ENCODE results near the gene SETSIP. TPM values are rescaled to one million over a fixed set of nuclear protein-coding genes. Genes with fewer than 3 reads are reported as not detected.

The SETSIP gene
- total RNA-seq, 1 experiment from 2014 or later = not detected

- ChIA-PET POLR2A (ENCODE audit: unreplicated experiment) (no interaction called here), CTCF (no interaction called here)
- H3F3A ChIP-seq (ENCODE audit: insufficient read depth, low read depth) = no peaks in the 10 kb centered on the region
- H3K27ac ChIP-seq = no peak overlapping the region
- intact Hi-C loops (cut with micrococcal nuclease; ENCODE audit: unreplicated experiment) = no loop called here
- peaks cover 9% of the 10 kb centered on the region for H3K4me1 ChIP-seq (replicated peaks; ENCODE audit: insufficient read depth)
- H3K36me3 ChIP-seq (ENCODE audit: low read depth) = no peaks in the 10 kb centered on the region
- no peak for DNase-seq
- H3K4me3 ChIP-seq = no peak overlapping the region
- no TSS peak for BruUV-seq (replicated peaks)
- H4K20me1 ChIP-seq (ENCODE audit: insufficient read depth) = no peaks in the 10 kb centered on the region
- H3K9me2 ChIP-seq (ENCODE audit: insufficient read depth) = 0 out of 2 replicates have a peak, but pooled peaks cover 3% of the 10 kb centered on the region
- no peaks in the 10 kb centered on the region for H3K79me2 ChIP-seq (ENCODE audit: low read depth)
- TF ChIP-seq CTCF (conservative IDR thresholded peaks at IDR 0.05) = no peak
- no peak for TF ChIP-seq EZH2 (IDR thresholded peaks at IDR 0.05; ENCODE audit: low read depth)
- no peaks in the 10 kb centered on the region for H3K9me3 ChIP-seq (ENCODE audit: insufficient read depth, low read depth)
- no peaks in the 10 kb centered on the region for H3K27me3 ChIP-seq (ENCODE audit: insufficient read depth, low read depth)
- H3K4me2 ChIP-seq = no peak overlapping the region
- H2AFZ ChIP-seq = no peak overlapping the region
Measured at GRCh38 chr1:92117526-92117925, 42.3 kb upstream of the SETSIP start.

DNA sequence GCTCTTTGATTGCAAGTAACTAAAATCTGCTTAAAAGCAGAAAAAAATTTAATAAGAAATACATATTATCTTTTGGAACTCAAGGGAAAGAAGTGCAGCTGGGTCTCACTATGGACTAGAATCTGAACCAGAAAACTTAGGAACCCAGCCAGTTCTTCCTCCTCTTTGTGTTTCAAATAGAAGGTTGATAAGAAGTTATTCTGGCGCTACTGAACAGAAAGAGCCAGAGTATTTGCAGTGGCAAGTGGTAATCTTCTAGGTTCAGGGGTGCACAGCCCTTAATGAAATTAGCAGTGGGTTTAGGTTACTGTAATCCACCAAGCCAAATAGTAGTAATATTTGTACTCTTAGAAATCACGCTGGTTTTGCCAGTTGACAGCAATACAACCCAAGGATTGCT lies 33.4 kb upstream of the SETSIP start:
- Histone ChIP-seq H3K4me1 (replicated peaks; ENCODE audit: insufficient read depth) (no peaks in the 10 kb centered on the region), H3K4me3 (no peak overlapping the region), H3K36me3 (ENCODE audit: low read depth) (no peaks in the 10 kb centered on the region), H3K9me3 (ENCODE audit: insufficient read depth, low read depth) (no peaks in the 10 kb centered on the region), H3F3A (ENCODE audit: insufficient read depth, low read depth) (no peaks in the 10 kb centered on the region), H4K20me1 (ENCODE audit: insufficient read depth) (no peaks in the 10 kb centered on the region), H3K27ac (no peak overlapping the region), H3K9me2 (ENCODE audit: insufficient read depth) (no peaks in the 10 kb centered on the region), H3K4me2 (no peak overlapping the region), H2AFZ (no peak overlapping the region), H3K27me3 (ENCODE audit: insufficient read depth, low read depth) (no peaks in the 10 kb centered on the region), H3K79me2 (ENCODE audit: low read depth) (no peaks in the 10 kb centered on the region)
- intact Hi-C loops (cut with micrococcal nuclease; ENCODE audit: unreplicated experiment) = no loop called here
- TF ChIP-seq EZH2 (IDR thresholded peaks at IDR 0.05; ENCODE audit: low read depth) (no peak), CTCF (conservative IDR thresholded peaks at IDR 0.05) (no peak)
- POLR2A ChIA-PET (ENCODE audit: unreplicated experiment) = no interaction called here
- CTCF ChIA-PET = no interaction called here
- no peak for DNase-seq
- BruUV-seq (replicated peaks) = no TSS peak

GRCh38 chr1:92105546-92106081 lies 30.4 kb upstream of the SETSIP start:
- intact Hi-C loops (cut with micrococcal nuclease; ENCODE audit: unreplicated experiment) = no loop called here
- no peak for DNase-seq
- no TSS peak for BruUV-seq (replicated peaks)
- H4K20me1 ChIP-seq (ENCODE audit: insufficient read depth) = no peaks in the 10 kb centered on the region
- TF ChIP-seq CTCF (conservative IDR thresholded peaks at IDR 0.05) (no peak), EZH2 (IDR thresholded peaks at IDR 0.05; ENCODE audit: low read depth) (no peak)
- H3K9me2 ChIP-seq (ENCODE audit: insufficient read depth) = no peaks in the 10 kb centered on the region
- H3K4me1 ChIP-seq (replicated peaks; ENCODE audit: insufficient read depth) = no peaks in the 10 kb centered on the region
- H3K4me3 ChIP-seq = no peak overlapping the region
- no peak overlapping the region for H3K27ac ChIP-seq
- no peaks in the 10 kb centered on the region for H3K27me3 ChIP-seq (ENCODE audit: insufficient read depth, low read depth)
- no peaks in the 10 kb centered on the region for H3K79me2 ChIP-seq (ENCODE audit: low read depth)
- no peaks in the 10 kb centered on the region for H3K36me3 ChIP-seq (ENCODE audit: low read depth)
- ChIA-PET POLR2A (ENCODE audit: unreplicated experiment) (no interaction called here), CTCF (no interaction called here)
- H3F3A ChIP-seq (ENCODE audit: insufficient read depth, low read depth) = no peaks in the 10 kb centered on the region
- no peak overlapping the region for H2AFZ ChIP-seq
- no peak overlapping the region for H3K4me2 ChIP-seq
- no peaks in the 10 kb centered on the region for H3K9me3 ChIP-seq (ENCODE audit: insufficient read depth, low read depth)

Measured in PC-9 (cell line).